Stimulated activated CD8-positive, alpha-beta memory T cell treated with anti-CD3 and anti-CD28 coated beads, Interleukin-4, amount 100 ng/mL, for 4 hours (primary cell): ENCODE results near the gene ZNF524.

ENCODE experiments used
- DNase-seq, 2 donors: peaks; one replicate each; pipeline ENCODE4 v3.0.0-alpha.2; 2020; ENCODE audit warnings: low read depth in 2 of 2, low spot score in 1 of 2

Gene ZNF524

DNA sequence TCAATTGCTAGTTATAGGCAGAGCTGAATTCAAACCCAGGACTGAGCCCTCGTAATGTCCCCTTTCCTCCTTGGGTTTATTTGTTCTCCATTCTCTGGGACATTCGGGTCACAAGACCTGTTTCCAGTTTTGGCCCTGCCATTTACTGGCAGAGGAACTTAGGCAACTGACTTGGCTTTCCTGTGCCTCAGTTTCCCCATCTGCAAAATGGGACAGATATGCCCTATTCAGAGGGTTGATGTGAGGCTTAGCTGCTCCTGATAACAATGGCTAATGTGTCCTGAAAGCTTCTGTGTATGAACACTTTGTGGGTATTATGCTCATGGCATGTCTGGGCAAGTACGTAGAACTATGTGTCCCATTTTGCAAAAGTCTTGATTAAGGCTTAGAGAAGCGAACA, 996 bp downstream of the ZNF524 start:
- DNase-seq: no peak

DNA sequence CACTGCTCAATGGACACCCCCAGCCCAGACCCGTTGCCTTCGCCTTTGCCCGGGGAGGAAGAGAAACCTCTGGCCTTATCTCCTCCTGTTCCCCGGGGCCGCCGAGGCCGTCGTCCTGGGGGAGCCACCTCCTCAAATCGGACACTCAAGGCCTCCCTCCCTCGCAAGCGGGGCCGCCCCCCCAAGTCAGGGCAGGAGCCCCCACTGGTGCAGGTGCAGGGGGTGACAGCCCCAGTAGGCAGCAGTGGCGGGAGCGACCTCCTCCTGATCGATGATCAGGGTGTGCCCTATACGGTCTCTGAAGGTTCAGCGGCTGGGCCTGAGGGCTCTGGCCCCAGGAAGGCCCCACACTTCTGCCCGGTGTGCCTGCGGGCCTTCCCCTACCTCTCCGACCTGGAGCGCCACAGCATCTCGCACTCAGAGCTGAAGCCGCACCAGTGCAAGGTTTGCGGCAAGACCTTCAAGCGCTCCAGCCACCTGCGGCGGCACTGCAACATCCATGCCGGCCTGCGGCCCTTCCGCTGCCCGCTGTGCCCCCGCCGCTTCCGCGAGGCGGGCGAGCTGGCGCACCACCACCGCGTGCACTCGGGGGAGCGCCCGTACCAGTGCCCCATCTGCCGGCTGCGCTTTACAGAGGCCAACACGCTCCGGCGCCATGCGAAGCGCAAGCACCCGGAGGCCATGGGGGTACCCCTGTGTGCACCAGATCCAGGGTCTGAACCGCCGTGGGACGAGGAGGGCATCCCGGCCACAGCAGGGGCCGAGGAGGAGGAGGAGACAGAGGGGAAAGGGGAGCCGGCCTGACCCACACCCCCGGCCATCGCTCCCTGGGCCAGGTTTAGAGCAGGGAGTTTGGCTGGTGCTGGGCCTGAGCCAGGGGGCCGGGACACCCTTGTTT, 2.3 kb downstream of the ZNF524 start:
- no peak for DNase-seq

- DNase-seq: no peak
These were observed 3.0 kb downstream of the ZNF524 start for GRCh38 chr19:55603115-55603514.

GRCh38 chr19:55603581-55604292, 3.6 kb downstream of the ZNF524 start:
- DNase-seq: no peak

GRCh38 chr19:55605207-55605636, 5.1 kb downstream of the ZNF524 start:
- peak; percentile 97 to 98 for DNase-seq

- peak in 1 of 2 donors; percentile 49 for DNase-seq
These were observed 5.8 kb downstream of the ZNF524 start, which contains the start of gene ZNF865 for GRCh38 chr19:55605637-55606470. Gene ZNF865 (plus strand): TSS chr19:55605647. CDS start chr19:55613619, 7,972 bp downstream.

- no peak for DNase-seq
These were observed 6.3 kb downstream of the ZNF524 start for GRCh38 chr19:55606471-55606787.

- no peak for DNase-seq
These were observed 6.7 kb downstream of the ZNF524 start for GRCh38 chr19:55606817-55607216.

- no peak for DNase-seq
These were observed 9.2 kb downstream of the ZNF524 start for GRCh38 chr19:55609326-55609725.

DNA sequence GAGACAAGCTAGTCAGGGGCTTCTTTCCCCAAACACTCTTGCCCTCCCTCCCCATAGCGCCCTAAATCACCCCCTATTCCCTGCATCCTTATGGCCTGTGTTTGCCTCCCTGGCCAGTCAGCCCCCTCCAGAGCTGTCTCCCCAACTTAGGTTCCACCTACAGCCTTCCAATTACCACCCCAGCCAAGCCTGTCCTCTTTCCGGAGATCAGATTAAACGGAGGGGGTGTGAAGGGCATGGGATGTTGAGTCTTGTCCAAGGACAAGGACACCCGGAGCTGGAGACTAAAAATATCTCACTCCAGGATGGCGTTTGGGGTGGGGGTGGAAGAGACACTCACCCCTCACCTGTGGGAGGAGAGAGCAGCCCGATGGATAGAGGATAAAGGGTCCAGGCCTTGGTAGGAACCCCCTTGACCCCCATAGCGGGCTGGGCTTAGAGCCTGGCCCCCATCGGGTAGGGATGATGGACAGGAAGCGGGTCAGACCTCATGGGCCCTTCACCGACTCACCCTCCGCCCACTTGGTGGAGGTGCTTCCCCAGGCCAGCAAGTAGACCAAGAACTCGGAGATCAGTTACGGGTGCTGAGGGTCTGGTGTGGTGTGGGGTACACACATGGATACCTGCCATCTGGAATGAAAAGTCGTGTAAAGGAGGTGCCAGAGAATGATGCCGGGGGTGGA, 11.4 kb downstream of the ZNF524 start:
- no peak for DNase-seq

GRCh38 chr19:55611983-55612645, 12.0 kb downstream of the ZNF524 start:
- DNase-seq: no peak

- no peak for DNase-seq
These were observed 13.3 kb downstream of the ZNF524 start for GRCh38 chr19:55613396-55613795.

- DNase-seq: no peak
These were observed 14.0 kb downstream of the ZNF524 start for GRCh38 chr19:55613930-55614710.

DNA sequence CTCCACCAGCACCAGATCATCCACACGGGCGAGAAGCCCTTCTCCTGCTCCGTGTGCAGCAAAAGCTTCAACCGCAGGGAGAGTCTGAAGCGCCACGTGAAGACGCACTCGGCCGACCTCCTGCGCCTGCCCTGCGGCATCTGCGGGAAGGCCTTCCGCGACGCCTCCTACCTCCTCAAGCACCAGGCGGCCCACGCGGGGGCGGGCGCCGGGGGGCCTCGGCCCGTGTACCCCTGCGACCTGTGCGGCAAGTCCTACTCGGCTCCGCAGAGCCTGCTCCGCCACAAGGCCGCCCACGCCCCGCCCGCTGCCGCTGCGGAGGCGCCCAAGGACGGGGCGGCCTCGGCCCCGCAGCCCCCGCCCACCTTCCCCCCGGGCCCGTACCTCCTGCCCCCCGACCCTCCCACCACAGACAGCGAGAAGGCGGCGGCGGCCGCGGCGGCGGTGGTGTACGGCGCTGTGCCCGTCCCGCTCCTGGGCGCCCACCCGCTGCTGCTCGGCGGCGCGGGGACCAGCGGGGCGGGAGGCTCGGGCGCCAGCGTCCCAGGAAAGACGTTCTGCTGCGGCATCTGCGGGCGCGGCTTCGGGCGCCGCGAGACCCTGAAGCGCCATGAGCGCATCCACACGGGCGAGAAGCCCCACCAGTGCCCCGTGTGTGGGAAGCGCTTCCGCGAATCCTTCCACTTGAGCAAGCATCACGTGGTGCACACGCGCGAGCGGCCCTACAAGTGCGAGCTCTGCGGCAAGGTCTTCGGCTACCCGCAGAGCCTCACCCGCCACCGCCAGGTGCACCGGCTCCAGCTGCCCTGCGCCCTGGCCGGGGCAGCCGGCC, 14.8 kb downstream of the ZNF524 start:
- no peak for DNase-seq

DNA sequence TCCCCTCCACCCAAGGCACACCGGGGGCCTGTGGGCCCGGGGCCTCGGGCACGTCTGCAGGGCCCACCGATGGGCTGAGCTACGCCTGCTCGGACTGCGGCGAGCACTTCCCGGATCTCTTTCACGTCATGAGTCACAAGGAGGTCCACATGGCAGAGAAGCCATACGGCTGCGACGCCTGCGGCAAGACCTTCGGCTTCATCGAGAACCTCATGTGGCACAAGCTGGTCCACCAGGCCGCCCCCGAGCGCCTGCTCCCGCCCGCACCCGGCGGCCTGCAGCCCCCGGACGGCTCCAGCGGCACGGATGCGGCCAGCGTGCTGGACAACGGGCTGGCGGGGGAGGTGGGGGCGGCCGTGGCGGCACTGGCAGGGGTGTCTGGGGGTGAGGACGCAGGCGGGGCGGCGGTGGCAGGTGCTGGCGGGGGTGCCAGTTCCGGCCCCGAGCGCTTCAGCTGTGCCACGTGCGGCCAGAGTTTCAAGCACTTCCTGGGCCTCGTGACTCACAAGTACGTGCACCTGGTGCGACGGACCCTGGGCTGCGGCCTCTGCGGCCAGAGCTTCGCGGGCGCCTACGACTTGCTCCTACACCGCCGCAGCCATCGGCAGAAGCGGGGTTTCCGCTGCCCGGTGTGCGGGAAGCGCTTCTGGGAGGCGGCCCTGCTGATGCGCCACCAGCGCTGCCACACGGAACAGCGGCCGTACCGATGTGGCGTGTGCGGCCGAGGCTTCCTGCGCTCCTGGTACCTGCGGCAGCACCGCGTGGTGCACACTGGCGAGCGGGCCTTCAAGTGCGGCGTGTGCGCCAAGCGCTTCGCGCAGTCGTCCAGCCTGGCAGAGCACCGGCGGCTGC, 15.7 kb downstream of the ZNF524 start:
- DNase-seq: no peak

DNA sequence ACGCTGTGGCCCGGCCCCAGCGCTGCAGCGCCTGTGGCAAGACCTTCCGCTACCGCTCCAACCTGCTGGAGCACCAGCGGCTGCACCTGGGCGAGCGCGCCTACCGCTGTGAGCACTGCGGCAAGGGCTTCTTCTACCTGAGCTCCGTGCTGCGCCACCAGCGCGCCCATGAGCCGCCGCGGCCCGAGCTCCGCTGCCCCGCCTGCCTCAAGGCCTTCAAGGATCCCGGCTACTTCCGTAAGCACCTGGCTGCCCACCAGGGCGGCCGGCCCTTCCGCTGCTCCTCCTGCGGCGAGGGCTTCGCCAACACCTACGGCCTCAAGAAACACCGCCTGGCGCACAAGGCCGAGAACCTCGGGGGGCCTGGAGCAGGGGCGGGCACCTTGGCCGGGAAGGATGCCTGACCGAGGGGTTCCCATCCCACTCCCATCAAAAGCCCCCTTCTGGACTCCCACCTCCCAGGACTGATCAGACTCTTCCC, 16.3 kb downstream of the ZNF524 start:
- DNase-seq: no peak

- DNase-seq: no peak
These were observed 17.3 kb downstream of the ZNF524 start for GRCh38 chr19:55617426-55617825.

DNA sequence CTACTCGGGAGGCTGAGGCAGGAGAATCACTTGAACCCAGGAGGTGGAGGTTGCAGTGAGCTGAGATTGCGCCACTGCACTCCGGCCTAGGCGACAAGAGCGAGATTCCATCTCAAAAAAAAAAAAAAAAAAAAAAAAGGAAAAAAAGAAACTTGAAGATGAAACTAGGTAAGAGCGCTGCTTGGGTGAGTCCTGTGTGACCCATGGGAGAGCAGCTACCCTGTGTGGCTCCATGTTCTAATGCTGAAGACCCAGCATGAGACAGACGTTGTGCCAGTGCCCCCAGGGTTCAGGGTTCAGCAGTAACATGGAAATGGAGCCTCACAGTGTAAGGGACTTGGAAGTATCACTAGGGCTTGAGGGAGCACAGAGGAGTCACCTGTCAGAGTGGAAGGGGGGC, 18.3 kb downstream of the ZNF524 start:
- DNase-seq: no peak
